ENCODE results near the gene RBFOX2. TPM values are rescaled to one million over a fixed set of nuclear protein-coding genes. Genes with fewer than 3 reads are reported as not detected.

The RBFOX2 gene
- total and polyA plus RNA-seq, 2 donors (not counting 1 experiment from before 2014, with no cell fraction given) = not detected

DNA sequence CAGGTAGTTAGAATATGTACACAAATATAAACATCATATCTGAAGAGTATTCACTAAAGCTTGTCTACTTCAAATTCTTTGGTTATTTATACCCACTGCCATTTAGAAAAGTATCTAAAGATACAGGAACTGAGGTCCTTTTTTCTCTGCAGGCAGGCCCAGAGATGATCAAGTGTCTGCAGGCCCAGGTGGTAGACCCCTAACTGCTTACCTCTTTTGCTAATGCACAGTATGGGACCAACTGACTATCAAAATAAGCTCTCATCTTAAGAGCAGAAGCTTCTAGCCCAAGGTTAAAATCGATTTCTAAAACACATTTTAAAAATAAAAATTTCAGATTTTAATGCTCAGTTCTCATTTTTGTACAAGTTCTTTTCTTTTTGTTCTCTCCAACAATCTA, 229.5 kb downstream of the RBFOX2 start:
- H3K79me2 ChIP-seq (ENCODE audit: control insufficient read depth, insufficient read depth, low read length) = no peaks in the 10 kb centered on the region
- no peak overlapping the region for H3K27ac Mint-ChIP-seq

DNA sequence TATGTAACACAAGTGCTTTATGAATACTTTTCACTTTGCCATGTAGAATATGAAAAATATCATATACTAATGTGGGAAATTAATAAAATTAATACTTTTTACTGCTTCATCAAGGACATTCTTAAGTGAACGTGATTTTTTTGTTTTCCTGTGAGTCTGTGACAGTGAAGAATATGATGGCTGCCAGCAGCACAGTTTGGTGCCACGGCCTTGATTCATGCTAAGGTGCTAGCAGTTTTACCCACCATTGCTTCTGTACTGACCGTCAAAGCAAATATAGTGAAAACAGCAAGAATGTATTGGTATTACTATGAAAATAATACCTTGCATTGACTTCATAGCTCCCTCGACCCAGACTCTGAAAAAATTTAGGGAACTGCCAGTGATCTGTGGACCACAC, 231.2 kb downstream of the RBFOX2 start:
- CTCF ChIA-PET = no interaction called here
- Histone ChIP-seq H3K4me3 (ENCODE audit: control extremely low read depth in 1 of 5, extremely low read depth in 1 of 5, insufficient read depth in 1 of 5, low read depth in 2 of 5, low read length in 4 of 5) (no peak overlapping the region), H3K27ac (ENCODE audit: low read length in 2 of 2) (no peak overlapping the region), H3K27me3 (replicated peaks in 1 of 4; ENCODE audit: control extremely low read depth in 1 of 4, control insufficient read depth in 3 of 4, insufficient read depth in 4 of 4, low read length in 3 of 4) (peaks cover 0 to 4% (median 2%) of the 10 kb centered on the region in 4 experiments), H4K20me1 (ENCODE audit: control insufficient read depth, insufficient read depth, low read length, poor library complexity, severe bottlenecking) (no peaks in the 10 kb centered on the region), H3K9ac (ENCODE audit: low read length) (no peak overlapping the region), H3K79me2 (ENCODE audit: control insufficient read depth, insufficient read depth, low read length) (no peaks in the 10 kb centered on the region), H2AFZ (ENCODE audit: insufficient read depth, low read depth, low read length, poor library complexity, severe bottlenecking) (no peak overlapping the region), H3K36me3 (replicated peaks in 1 of 2; ENCODE audit: control extremely low read depth in 1 of 2, control insufficient read depth in 1 of 2, extremely low read depth in 1 of 2, insufficient read depth in 2 of 2, low read length in 1 of 2) (no peaks in the 10 kb centered on the region), H3K9me3 (ENCODE audit: control extremely low read depth in 1 of 3, control insufficient read depth in 2 of 3, insufficient read depth in 1 of 3, low read length in 2 of 3) (no peaks in the 10 kb centered on the region), H3K4me1 (ENCODE audit: control insufficient read depth in 2 of 2, insufficient read depth in 2 of 2, low read length in 2 of 2) (no peaks in the 10 kb centered on the region), H3K4me2 (replicated peaks; ENCODE audit: low read depth, low read length, poor library complexity, severe bottlenecking) (no peak overlapping the region)
- Mint-ChIP-seq H3K27ac (no peak overlapping the region), H3K9me3 (ENCODE audit: insufficient read depth) (peaks cover 1% of the 10 kb centered on the region), H3K4me3 (no peak overlapping the region), H3K4me1 (no peaks in the 10 kb centered on the region), H3K27me3 (peaks cover 16% of the 10 kb centered on the region)
- TF ChIP-seq CTCF (IDR thresholded peaks at IDR 0.05) (no peak), EZH2 (IDR thresholded peaks at IDR 0.05; ENCODE audit: borderline replicate concordance, insufficient read depth, low read depth, low read length, poor library complexity, severe bottlenecking) (no peak)
- intact Hi-C loops (cut with micrococcal nuclease) = no loop called here
- POLR2A ChIA-PET = no interaction called here
- DNase-seq (no peak), ATAC-seq (ENCODE audit: low read depth) (no peak)
- WGBS (ENCODE audit: insufficient coverage) = no CpG with 5 or more reads among the region's 4 CpGs

More for the DNA sequence above, 229.5 kb downstream of the RBFOX2 start:
- TF ChIP-seq EZH2 (IDR thresholded peaks at IDR 0.05; ENCODE audit: borderline replicate concordance, insufficient read depth, low read depth, low read length, poor library complexity, severe bottlenecking) = no peak
- no peak for TF ChIP-seq CTCF (IDR thresholded peaks at IDR 0.05)
- intact Hi-C loops (cut with micrococcal nuclease) = no loop called here
- H3K36me3 ChIP-seq (replicated peaks in 1 of 2; ENCODE audit: control extremely low read depth in 1 of 2, control insufficient read depth in 1 of 2, extremely low read depth in 1 of 2, insufficient read depth in 2 of 2, low read length in 1 of 2) = no peaks in the 10 kb centered on the region
- no peak overlapping the region for H3K4me2 ChIP-seq (replicated peaks; ENCODE audit: low read depth, low read length, poor library complexity, severe bottlenecking)
- no peak overlapping the region for H3K27ac ChIP-seq (ENCODE audit: low read length in 2 of 2)
- no peak for DNase-seq
- H4K20me1 ChIP-seq (ENCODE audit: control insufficient read depth, insufficient read depth, low read length, poor library complexity, severe bottlenecking) = no peaks in the 10 kb centered on the region
- no peak overlapping the region for H3K9ac ChIP-seq (ENCODE audit: low read length)
- ChIA-PET POLR2A (no interaction called here), CTCF (no interaction called here)
- Mint-ChIP-seq H3K4me3 (no peak overlapping the region), H3K27me3 (peaks cover 17% of the 10 kb centered on the region), H3K9me3 (ENCODE audit: insufficient read depth) (peaks cover 1% of the 10 kb centered on the region), H3K4me1 (no peaks in the 10 kb centered on the region)
- no peak overlapping the region for H2AFZ ChIP-seq (ENCODE audit: insufficient read depth, low read depth, low read length, poor library complexity, severe bottlenecking)
- H3K27me3 ChIP-seq (replicated peaks in 1 of 4; ENCODE audit: control extremely low read depth in 1 of 4, control insufficient read depth in 3 of 4, insufficient read depth in 4 of 4, low read length in 3 of 4) = peaks cover 0 to 4% (median 2%) of the 10 kb centered on the region in 4 experiments
- H3K4me1 ChIP-seq (ENCODE audit: control insufficient read depth in 2 of 2, insufficient read depth in 2 of 2, low read length in 2 of 2) = no peaks in the 10 kb centered on the region
- ATAC-seq (ENCODE audit: low read depth) = no peak
- WGBS (ENCODE audit: insufficient coverage) = 100% methylated on average over 1 of the region's 1 CpG
- H3K4me3 ChIP-seq (ENCODE audit: control extremely low read depth in 1 of 5, extremely low read depth in 1 of 5, insufficient read depth in 1 of 5, low read depth in 2 of 5, low read length in 4 of 5) = no peak overlapping the region
- H3K9me3 ChIP-seq (ENCODE audit: control extremely low read depth in 1 of 3, control insufficient read depth in 2 of 3, insufficient read depth in 1 of 3, low read length in 2 of 3) = peaks cover 0 to 5% (median under 1%) of the 10 kb centered on the region in 3 donors

Data from B cell (primary cell).